AG04449 (cell line): ENCODE data around the gene CACNA1E.

Experiments used
- CTCF ChIA-PET: fragments of 350-600 bp; formaldehyde crosslinking; extraction: SDS; loops from one replicate; lab custom pipeline; 2021; ENCODE audit warnings: antibody characterized with exemption; lab: Yijun Ruan, JAX
- POLR2A ChIA-PET: fragments of 400-600, 350-600 bp; formaldehyde crosslinking; extraction: SDS; loops from one replicate; lab custom pipeline; 2020; ENCODE audit warnings: antibody characterized with exemption, inconsistent platforms; lab: Yijun Ruan, JAX
- DNase-seq: peaks from one replicate; pipeline ENCODE4 v3.0.0-alpha.2; 2010; ENCODE audit warnings: low read depth, low spot score
- H3K4me3 ChIP-seq: 2 replicates; pipeline ENCODE4 v1.5.1; 2011; ENCODE audit warnings: low read depth, mild to moderate bottlenecking, control low read depth, low read length
- TF ChIP-seq, protein P1 (sequence below): IDR thresholded peaks from one replicate; pipeline ENCODE4 v1.5.1; 2011; ENCODE audit warnings: mild to moderate bottlenecking, moderate library complexity, low read length, control low read depth, inconsistent platforms; ENCODE audit not compliant: insufficient read depth; ENCODE audit errors: missing control alignments

CACNA1E gene

DNA sequence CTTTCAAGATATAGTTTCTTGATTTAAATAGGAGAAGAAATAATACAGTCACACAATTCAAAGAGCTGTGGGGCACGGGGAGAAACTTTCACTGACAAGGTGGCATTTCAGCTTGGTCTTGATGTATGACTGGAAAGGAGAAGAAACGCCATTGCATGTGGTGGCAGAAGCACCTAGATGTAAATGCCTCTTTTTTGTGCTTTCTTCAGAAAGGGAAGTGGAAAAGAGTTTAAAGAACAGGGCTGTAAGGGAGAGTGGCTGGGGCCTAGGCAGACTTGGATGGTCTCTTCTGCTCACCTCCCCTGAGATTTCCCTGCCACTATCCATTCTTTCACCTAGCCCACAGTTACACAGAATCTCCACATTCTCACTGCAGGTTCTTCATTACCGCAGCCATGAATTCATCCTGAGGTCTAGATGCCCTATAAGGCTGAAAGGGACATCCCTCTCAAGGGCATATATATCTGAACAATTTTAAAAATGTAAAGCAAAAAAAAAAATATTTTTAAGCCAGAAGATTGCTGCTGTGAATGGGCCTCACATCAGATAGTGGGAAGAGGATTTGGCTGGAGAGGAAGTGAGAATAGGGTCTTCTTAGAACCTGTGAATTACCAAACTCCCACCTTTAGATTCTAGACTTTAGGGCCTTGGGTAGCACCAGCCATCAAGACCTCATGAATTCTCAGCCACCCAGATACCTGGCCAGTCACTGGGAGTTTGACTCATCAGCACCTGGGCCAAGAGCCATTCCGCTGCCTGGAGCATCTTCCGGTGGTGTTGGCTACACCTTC lies 23.4 kb downstream of the CACNA1E start:
- ChIA-PET POLR2A (no interaction called here), CTCF (no interaction called here)
- no peak overlapping the region for H3K4me3 ChIP-seq
- TF ChIP-seq, protein P1, sequence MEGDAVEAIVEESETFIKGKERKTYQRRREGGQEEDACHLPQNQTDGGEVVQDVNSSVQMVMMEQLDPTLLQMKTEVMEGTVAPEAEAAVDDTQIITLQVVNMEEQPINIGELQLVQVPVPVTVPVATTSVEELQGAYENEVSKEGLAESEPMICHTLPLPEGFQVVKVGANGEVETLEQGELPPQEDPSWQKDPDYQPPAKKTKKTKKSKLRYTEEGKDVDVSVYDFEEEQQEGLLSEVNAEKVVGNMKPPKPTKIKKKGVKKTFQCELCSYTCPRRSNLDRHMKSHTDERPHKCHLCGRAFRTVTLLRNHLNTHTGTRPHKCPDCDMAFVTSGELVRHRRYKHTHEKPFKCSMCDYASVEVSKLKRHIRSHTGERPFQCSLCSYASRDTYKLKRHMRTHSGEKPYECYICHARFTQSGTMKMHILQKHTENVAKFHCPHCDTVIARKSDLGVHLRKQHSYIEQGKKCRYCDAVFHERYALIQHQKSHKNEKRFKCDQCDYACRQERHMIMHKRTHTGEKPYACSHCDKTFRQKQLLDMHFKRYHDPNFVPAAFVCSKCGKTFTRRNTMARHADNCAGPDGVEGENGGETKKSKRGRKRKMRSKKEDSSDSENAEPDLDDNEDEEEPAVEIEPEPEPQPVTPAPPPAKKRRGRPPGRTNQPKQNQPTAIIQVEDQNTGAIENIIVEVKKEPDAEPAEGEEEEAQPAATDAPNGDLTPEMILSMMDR, result no peak
- no peak for DNase-seq

DNA sequence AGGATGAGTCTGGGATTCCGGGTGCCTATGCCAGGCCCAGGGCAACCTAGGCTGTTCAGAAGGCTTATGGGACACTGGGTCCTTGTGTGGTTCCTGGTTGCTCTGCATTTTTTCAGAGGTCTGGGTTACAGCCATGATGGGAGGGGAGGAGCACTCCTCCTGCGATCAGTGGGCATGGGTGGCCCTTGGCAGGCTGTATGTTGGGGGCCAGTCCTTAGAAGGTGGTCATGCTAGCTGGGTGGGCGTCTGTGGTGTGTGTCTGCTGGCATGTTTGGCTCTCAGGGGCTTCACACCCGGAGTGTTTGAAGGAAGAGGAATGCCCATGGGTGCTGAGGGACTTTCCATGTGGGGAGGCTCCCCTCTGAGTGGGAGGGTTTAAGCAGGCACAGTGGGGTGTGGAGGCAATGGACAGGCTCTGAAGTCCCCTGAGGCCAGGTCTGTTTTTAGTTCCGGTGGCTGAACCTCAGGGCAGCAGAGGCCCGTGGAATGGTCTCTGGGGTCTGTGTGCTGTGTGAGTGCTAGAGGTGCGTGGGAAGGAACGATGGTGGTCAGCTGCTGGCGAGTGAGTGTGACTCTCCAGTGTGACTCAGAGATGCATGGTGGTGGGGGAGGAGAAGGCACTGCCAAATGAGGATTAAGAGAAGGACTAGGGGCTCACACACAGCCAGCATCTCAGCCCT lies 25.3 kb downstream of the CACNA1E start:
- TF ChIP-seq, protein P1, result no peak
- CTCF ChIA-PET, result no interaction called here
- POLR2A ChIA-PET, result no interaction called here
- H3K4me3 ChIP-seq, result no peak overlapping the region
- no peak for DNase-seq

DNA sequence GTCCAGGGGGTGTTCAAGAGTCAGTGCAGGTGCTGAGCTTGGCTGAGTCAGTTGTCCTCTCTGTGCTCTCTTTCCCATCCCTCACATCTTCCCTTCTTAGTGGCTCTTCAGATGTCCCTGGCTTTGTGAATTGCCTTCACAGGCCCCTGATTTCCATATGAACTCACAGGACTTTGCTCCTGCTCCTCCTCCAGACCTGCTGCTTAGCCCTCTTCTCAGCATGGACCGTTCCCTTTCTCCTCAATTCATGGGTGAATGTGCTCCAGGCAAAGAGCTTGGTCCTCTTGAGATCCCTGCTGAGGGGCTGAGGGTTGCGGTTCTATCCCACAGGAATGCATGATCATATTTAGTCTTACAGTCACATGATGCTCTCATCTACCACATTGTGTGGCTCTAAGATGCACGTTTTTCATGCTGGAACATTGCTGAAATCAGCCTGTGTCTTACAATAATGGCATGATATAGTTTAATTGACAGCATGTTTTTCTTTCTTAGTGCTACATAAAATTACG lies 30.5 kb downstream of the CACNA1E start:
- H3K4me3 ChIP-seq, result no peak overlapping the region
- ChIA-PET CTCF (no interaction called here), POLR2A (no interaction called here)
- TF ChIP-seq, protein P1, result no peak
- DNase-seq, result no peak

DNA sequence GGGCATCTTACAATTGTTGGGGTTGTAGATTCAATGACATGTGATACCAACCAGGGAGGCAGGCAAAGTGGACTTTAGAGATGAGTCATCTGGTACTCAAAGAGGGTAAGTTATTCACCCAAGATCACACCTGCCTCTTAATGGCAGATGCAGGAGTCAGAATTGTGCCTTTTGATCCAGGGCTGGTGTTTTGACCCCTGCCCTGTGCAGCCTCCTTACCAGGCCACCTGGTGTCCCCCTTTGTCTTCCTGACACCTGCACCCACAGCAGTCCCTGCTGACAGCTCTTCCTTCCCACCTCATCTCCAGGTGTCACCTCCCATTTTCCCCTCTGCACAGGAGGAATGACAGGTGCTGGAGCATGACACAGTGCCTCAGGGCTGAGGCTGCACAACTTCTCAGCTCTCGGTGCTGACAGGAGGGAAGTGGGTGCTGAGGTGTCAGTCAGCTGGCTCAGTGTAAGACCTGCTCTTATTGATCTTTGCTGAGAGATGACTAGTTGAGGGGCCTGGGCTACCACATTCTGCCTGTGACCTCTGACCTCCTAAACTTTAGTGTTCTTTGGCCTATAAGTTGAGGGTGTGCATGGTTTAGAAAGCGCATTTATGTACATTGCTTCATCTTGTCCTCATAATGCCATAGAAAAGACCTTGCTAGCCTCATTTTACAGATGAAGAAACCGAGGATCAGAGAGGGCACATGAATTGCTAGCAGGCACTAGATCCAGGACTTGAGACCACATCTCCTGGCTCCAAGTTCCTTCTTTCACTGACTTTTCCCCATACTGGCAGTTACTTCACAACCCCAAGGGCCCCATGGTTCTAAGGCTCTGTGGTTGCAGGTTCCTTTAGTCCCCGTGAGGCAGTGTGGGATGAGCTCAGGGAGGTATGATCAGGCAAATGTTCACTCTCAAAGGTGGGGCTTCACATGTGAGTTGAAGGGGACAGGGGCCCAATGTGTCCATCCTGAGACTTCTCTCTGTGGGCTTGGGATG lies 31.3 kb downstream of the CACNA1E start:
- CTCF ChIA-PET, result no interaction called here

DNA sequence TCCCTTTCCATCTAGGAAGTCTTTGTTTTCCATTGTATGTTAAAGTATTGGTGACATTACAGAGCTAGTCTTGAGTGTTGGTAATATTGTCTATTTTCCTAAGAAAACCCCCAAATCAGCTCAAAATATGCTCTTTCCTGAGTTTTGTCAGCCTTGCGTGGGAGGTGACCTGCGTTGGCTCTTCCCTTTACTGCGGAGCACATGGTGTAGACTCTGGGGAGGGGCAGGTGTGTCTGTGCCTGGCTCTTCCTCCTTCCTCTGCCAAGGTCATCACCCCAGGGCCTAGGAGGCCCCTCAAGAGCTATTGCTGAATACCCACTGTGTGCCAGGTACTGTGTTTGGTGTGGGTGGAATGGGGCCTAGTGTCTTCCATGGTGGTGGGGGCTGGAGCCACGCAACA lies 33.4 kb downstream of the CACNA1E start:
- ChIA-PET POLR2A (no interaction called here), CTCF (no interaction called here)
- DNase-seq, result no peak
- TF ChIP-seq, protein P1, result no peak
- no peak overlapping the region for H3K4me3 ChIP-seq

More for the DNA sequence above, 31.3 kb downstream of the CACNA1E start:
- POLR2A ChIA-PET, result no interaction called here
- no peak for DNase-seq
- TF ChIP-seq, protein P1, result no peak
- H3K4me3 ChIP-seq, result no peak overlapping the region
